H7 (cell line): ENCODE measurements around the gene CAPNS1. TPM values are rescaled to one million over a fixed set of nuclear protein-coding genes. Genes with fewer than 3 reads are reported as not detected.

Experiments
- DNase-seq: peaks from one replicate; pipeline ENCODE4 v3.0.0; 2012
- H3K27me3 ChIP-seq: 2 replicates; pipeline ENCODE4 v1.6.0; 2011; ENCODE audit warnings: mild to moderate bottlenecking, low read length; ENCODE audit not compliant: control insufficient read depth, insufficient read depth
- H3K36me3 ChIP-seq: replicated peaks from 2 replicates; pipeline ENCODE4 v1.5.1; 2011; ENCODE audit warnings: low read length; ENCODE audit not compliant: control insufficient read depth, insufficient read depth
- H3K4me3 ChIP-seq: 2 replicates; pipeline ENCODE4 v1.5.1; 2011; ENCODE audit warnings: low read depth, mild to moderate bottlenecking, control low read depth, low read length, moderate library complexity; ENCODE audit not compliant: insufficient read depth
- total RNA-seq: library from RNA; depleted of rRNA; stranded (reverse); fragments of >200 nt; shearing (Covaris generic); gene quantifications from 2 replicates; pipeline ENCODE4 v1.2.3, GENCODE V29; 2014; rRNA removed

The CAPNS1 gene
- total RNA-seq: 248 and 336 TPM in 2 replicates

DNA sequence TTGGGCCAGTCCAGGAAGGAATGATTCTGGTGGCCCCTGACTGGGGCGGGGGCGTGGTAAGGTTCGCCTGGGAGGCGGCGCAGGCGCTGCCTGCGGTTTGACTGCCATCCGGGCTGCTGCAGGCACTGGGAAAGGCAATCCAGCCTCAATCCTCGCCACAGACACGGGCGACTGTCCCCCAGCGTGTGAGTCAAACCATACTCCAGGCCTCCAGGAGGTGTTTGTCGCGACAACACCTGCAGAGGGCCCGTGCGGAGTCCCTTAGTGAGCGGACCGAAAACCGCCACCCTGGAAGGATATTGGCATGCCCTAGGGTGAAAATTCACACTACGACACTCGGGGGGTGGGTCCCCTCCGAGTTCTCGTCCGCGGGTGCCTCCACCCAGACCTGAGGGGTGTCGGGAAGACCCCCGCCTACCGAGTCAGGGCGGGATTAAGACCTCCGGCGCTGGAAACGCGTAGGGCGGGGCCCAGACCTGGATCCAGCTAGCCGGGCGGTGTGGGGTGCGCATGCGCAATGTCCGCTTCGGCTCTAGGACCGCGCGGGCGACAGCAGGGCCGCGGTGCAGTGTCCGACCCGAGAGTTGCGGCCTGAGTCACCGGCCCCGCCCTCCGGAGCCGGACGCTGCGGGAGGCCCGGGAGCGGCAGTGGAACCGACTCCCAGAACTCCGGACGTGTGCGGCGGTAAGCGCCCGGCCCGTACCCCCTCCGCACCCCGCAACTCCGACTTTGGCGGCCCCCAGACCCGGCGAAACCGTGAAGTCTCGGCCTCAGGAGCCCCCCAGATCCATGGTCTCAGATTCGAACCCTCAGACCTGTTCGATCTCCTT, at the start of gene CAPNS1:
CAPNS1 (plus strand) TSS at position 594 of the 831 bp plus-strand sequence. CDS start 946 bp downstream, outside the sequence.
- H3K27me3 ChIP-seq: no peaks in the 10 kb centered on the region
- peak within 1 kb of the TSS; percentile 96 for H3K4me3 ChIP-seq
- DNase-seq: peak; percentile 98
- H3K36me3 ChIP-seq: peaks cover 12% of the 10 kb centered on the region

- Histone ChIP-seq H3K4me3 (no peak overlapping the region), H3K27me3 (no peaks in the 10 kb centered on the region), H3K36me3 (peaks cover 44% of the 10 kb centered on the region)
- DNase-seq: no peak
These were observed 48.8 kb upstream of the CAPNS1 start for GRCh38 chr19:36090910-36091695.

GRCh38 chr19:36092566-36092965, 47.3 kb upstream of the CAPNS1 start:
- no peak overlapping the region for H3K4me3 ChIP-seq
- H3K27me3 ChIP-seq: no peaks in the 10 kb centered on the region
- peaks cover 43% of the 10 kb centered on the region for H3K36me3 ChIP-seq
- no peak for DNase-seq

DNA sequence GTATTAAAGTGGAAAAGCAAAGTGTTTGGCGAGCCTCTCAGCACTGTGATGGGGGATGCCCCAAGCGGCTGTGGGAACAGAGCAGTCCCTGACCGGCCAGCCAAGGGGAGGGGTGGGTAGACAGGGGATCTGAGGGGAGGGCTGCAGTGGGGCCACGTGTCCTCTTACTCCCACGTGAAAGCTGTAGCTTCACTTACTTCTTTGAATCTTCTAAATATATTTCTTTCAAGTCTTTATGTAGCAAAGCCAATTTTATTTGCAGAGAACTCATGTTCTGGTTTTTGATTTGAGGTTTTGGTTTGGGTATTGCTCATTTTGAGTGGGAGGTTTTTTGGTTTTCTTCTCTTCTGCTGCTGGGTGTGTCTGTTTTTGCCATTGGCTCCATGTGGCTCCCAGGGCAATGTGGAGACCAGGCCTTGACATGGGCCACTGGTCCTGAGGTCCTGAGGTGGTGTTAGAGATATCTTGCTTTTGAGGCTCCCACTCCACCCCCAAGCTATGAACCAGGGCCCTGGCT, 46.7 kb upstream of the CAPNS1 start:
- Histone ChIP-seq H3K4me3 (no peak overlapping the region), H3K27me3 (no peaks in the 10 kb centered on the region), H3K36me3 (peaks cover 42% of the 10 kb centered on the region)
- no peak for DNase-seq

DNA sequence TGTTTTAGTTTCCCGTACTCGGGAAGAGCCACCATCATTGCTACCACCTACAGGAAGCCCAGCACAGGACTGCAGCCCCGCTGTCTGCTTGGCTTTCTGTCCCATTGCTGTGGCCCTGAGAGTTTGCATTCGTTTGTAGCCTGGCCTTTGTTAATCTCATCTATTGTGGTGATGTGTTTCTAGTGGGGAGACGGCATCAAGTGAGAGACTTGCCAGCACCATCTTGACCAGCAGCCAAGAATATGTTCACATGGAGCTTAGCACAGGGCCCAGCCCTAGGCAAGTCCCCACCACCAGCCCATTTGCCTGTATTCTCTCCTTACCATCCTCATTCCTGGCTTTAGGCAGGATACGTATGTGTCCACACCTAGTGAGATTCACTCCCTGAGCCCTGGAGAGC, 46.2 kb upstream of the CAPNS1 start:
- DNase-seq: no peak
- peaks cover 39% of the 10 kb centered on the region for H3K36me3 ChIP-seq

GRCh38 chr19:36097036-36097435, 42.8 kb upstream of the CAPNS1 start:
- Histone ChIP-seq H3K4me3 (no peak overlapping the region), H3K36me3 (peaks cover 35% of the 10 kb centered on the region), H3K27me3 (no peaks in the 10 kb centered on the region)
- DNase-seq: no peak

More for the DNA sequence above, 46.2 kb upstream of the CAPNS1 start:
- H3K4me3 ChIP-seq: no peak overlapping the region
- H3K27me3 ChIP-seq: no peaks in the 10 kb centered on the region

- DNase-seq: no peak
- H3K36me3 ChIP-seq: peaks cover 45% of the 10 kb centered on the region
- no peaks in the 10 kb centered on the region for H3K27me3 ChIP-seq
- H3K4me3 ChIP-seq: no peak overlapping the region
These were observed 40.6 kb upstream of the CAPNS1 start for GRCh38 chr19:36099166-36099785.

GRCh38 chr19:36100476-36100875, 39.4 kb upstream of the CAPNS1 start:
- peaks cover 46% of the 10 kb centered on the region for H3K36me3 ChIP-seq
- no peak overlapping the region for H3K4me3 ChIP-seq
- no peaks in the 10 kb centered on the region for H3K27me3 ChIP-seq
- no peak for DNase-seq

- Histone ChIP-seq H3K36me3 (peaks cover 43% of the 10 kb centered on the region), H3K27me3 (no peaks in the 10 kb centered on the region), H3K4me3 (no peak overlapping the region)
- no peak for DNase-seq
These were observed 38.1 kb upstream of the CAPNS1 start for GRCh38 chr19:36101550-36102327.

DNA sequence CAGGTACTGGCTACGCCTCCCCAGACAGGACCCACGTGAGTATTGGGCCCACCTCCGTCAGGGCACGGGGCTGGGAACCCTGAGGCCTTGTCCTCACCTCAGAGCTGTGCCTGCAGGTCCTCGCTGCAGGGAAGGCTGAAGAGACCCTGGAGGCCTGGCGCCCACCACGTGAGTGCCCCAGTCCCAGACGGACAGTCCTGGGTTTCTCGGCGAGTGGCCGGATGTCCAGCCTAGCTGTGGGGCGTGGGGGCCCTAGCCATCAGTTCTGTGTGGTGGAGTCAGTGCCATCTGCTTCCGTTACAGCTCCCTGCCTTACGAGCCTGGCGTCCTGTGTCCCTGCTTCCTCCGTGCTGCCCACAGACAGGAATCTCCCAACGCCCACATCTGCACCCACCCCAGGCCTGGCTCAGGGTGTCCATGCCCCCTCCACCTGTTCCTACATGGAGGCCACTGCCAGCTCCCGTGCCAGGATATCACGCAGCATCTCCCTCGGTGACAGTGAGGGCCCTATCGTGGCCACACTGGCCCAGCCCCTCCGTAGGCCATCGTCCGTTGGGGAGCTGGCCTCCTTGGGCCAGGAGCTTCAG, 36.7 kb upstream of the CAPNS1 start:
- Histone ChIP-seq H3K36me3 (peaks cover 39% of the 10 kb centered on the region), H3K27me3 (no peaks in the 10 kb centered on the region), H3K4me3 (no peak overlapping the region)
- no peak for DNase-seq

- Histone ChIP-seq H3K27me3 (no peaks in the 10 kb centered on the region), H3K4me3 (no peak overlapping the region), H3K36me3 (peaks cover 36% of the 10 kb centered on the region)
- DNase-seq: no peak
These were observed 35.9 kb upstream of the CAPNS1 start for GRCh38 chr19:36103842-36104552.

GRCh38 chr19:36106441-36106840, 33.4 kb upstream of the CAPNS1 start:
- no peak for DNase-seq
- Histone ChIP-seq H3K4me3 (no peak overlapping the region), H3K27me3 (no peaks in the 10 kb centered on the region), H3K36me3 (peaks cover 26% of the 10 kb centered on the region)

DNA sequence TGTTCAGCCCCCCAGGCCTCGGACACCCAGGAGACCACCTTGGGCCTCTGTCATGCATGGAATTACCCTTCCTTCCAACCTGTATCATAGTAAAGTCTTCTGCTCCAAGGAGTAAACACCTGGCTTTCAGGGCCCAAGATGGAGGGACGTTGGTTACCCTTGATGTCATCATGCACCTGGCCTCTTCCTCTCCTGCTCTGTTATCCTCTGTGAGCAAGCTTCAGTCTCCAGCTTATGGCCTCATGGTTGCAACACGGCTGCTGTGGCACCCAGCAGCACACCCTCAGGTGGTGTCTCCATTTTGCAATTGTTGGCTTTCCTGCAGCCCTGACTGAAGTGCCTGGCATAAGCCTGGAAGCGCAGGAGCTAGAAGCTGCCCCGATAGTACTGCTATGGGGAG, 32.9 kb upstream of the CAPNS1 start:
- Histone ChIP-seq H3K36me3 (peaks cover 25% of the 10 kb centered on the region), H3K27me3 (no peaks in the 10 kb centered on the region), H3K4me3 (no peak overlapping the region)
- DNase-seq: no peak
